Gastrocnemius medialis (tissue), 4 donors: ENCODE measurements around the gene EPSTI1.

Experiments used
- POLR2A ChIP-seq, 2 donors: fragments of 450-650 bp; IDR thresholded peaks; one replicate each; pipeline ENCODE4 v1.6.1; 2017; ENCODE audit warnings: antibody characterized with exemption in 2 of 2, mild to moderate bottlenecking in 2 of 2, moderate library complexity in 2 of 2
- TF ChIP-seq, protein P1 (sequence below), 5 experiments: fragments of 450-650 bp in 3 of 5; fragments of 200-600 bp in 2 of 5; sonication (generic) in 2 of 5; IDR thresholded peaks in 4 of 5; conservative IDR thresholded peaks in 1 of 5; 1 replicate in 4 of 5; 2 replicates in 1 of 5; pipeline ENCODE4 v1.5.1; 2016 to 2019; ENCODE audit warnings: antibody characterized with exemption in 5 of 5, mild to moderate bottlenecking in 3 of 5, moderate library complexity in 3 of 5

DNA sequence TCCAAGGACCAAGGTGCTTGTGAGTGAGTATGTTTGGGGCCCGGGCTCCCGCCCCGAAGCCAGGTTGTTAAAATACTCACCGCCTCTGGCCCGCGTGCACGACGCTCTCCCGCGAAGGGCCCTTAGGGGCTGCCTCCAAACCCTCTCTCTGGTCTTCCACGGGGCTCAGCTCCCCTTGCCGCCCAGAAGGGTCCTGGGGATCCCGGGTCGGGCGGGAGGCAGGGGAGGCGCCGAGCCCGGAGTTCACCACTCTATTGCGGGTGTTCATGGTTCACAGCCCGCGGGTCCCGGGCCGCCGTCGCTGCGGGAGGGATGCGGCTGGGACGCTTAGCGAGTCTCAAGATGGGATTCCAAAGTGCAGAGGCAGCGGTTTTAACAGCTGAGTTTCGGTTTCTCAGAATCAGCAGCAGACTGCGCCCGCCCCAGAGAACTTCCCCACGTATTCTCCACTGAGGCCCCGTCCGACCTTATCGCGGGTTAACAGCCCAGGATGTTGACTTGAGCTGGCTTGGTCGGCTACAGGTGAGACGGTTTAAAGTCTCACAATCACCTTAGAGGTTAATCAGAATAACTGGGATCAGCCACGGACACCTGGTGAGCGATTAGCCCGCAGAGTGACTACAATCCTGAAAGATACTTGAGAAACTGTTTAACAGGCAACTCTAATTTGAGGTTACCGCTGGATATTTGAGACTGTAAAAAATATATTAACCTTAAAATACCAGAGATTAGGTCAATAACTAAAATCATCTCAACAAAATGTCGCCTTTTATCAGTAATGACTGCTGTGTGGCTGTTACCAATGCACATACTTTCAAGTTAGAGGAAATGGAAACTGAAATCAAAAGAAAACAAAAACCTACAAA is at the start of gene EPSTI1:
- TF ChIP-seq, protein P1, sequence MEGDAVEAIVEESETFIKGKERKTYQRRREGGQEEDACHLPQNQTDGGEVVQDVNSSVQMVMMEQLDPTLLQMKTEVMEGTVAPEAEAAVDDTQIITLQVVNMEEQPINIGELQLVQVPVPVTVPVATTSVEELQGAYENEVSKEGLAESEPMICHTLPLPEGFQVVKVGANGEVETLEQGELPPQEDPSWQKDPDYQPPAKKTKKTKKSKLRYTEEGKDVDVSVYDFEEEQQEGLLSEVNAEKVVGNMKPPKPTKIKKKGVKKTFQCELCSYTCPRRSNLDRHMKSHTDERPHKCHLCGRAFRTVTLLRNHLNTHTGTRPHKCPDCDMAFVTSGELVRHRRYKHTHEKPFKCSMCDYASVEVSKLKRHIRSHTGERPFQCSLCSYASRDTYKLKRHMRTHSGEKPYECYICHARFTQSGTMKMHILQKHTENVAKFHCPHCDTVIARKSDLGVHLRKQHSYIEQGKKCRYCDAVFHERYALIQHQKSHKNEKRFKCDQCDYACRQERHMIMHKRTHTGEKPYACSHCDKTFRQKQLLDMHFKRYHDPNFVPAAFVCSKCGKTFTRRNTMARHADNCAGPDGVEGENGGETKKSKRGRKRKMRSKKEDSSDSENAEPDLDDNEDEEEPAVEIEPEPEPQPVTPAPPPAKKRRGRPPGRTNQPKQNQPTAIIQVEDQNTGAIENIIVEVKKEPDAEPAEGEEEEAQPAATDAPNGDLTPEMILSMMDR (IDR thresholded peaks at IDR 0.05 in 4 of 5, conservative IDR thresholded peaks at IDR 0.05 in 1 of 5) = no peak
- no peak for TF ChIP-seq POLR2A (IDR thresholded peaks at IDR 0.05)
